K562 (cell line): ENCODE results near the gene NRXN3. TPM values are rescaled to one million over a fixed set of nuclear protein-coding genes. Genes with fewer than 3 reads are reported as not detected.

Experiments
- ATAC-seq: fragments of 200-7000 bp; cut with Tn5 transposase; 3 replicates; pipeline ENCODE4 v1.9.1; 2020; ENCODE audit warnings: moderate library complexity
- BruUV-seq: library from RNA; stranded (reverse); fragments of 400-500 nt; replicated peaks from 2 replicates; lab custom pipeline; 2021; lab: Mats Ljungman, UMichigan
- CTCF ChIA-PET: fragments of 300-600 bp; formaldehyde crosslinking; extraction: SDS; loops from one replicate; lab custom pipeline; 2021; ENCODE audit warnings: low intra/inter-chr PET ratio; lab: Yijun Ruan, JAX
- POLR2A ChIA-PET: fragments of 300-600, 350-650 bp; sonication (Branson Sonifier 250); formaldehyde crosslinking; extraction: SDS; loops from one replicate; lab custom pipeline; 2021; ENCODE audit warnings: antibody characterized with exemption, inconsistent platforms; lab: Yijun Ruan, JAX
- DNase-seq, 4 experiments: peaks; one replicate each; pipeline versions ENCODE4 v3.0.0 to v3.0.0-alpha.2; 2011 to 2018; ENCODE audit warnings: low spot score in 3 of 4, mixed read lengths in 3 of 4; ENCODE audit errors: extremely low read depth in 1 of 4
- FAIRE-seq: peaks from 2 replicates; lab custom pipeline; 2011; peaks lifted over from hg19 to GRCh38; lab: Jason Lieb, UNC
- H2AFZ ChIP-seq: 2 replicates; pipeline ENCODE4 v1.6.0; 2011; ENCODE audit warnings: low read depth, low read length, control low read depth, inconsistent platforms
- H3K27ac ChIP-seq: fragments of 200-600 bp; 3 replicates; pipeline ENCODE4 v1.8.0; 2011; ENCODE audit warnings: low read depth, mild to moderate bottlenecking, control low read depth, inconsistent platforms, low read length, moderate library complexity, mixed read lengths; ENCODE audit errors: extremely low read depth
- H3K27me3 ChIP-seq, 2 experiments: fragments of 300-600 bp in 1 of 2; 2 replicates in 1 of 2; 3 replicates in 1 of 2; pipeline versions ENCODE4 v1.6.0 to v1.8.0; 2011; ENCODE audit warnings: inconsistent platforms in 2 of 2, low read length in 2 of 2, mild to moderate bottlenecking in 1 of 2, mixed read lengths in 1 of 2, moderate library complexity in 1 of 2; ENCODE audit not compliant: control insufficient read depth in 2 of 2, insufficient read depth in 2 of 2
- H3K36me3 ChIP-seq: fragments of 300-600 bp; 3 replicates; pipeline ENCODE4 v1.8.0; 2011; ENCODE audit warnings: mild to moderate bottlenecking, low read length, inconsistent platforms; ENCODE audit not compliant: control insufficient read depth, insufficient read depth
- H3K4me1 ChIP-seq, 2 experiments: fragments of 200-600 bp in 1 of 2; replicated peaks in 1 of 2; 2 replicates in 1 of 2; 3 replicates in 1 of 2; pipeline versions ENCODE4 v1.5.1 to v1.8.0; 2011; ENCODE audit warnings: inconsistent platforms in 2 of 2, low read length in 2 of 2, mild to moderate bottlenecking in 1 of 2, mixed read lengths in 1 of 2, moderate library complexity in 1 of 2; ENCODE audit not compliant: control insufficient read depth in 2 of 2, insufficient read depth in 2 of 2
- H3K4me2 ChIP-seq: 2 replicates; pipeline ENCODE4 v1.6.1; 2011; ENCODE audit warnings: low read length, control low read depth, inconsistent platforms, mixed read lengths; ENCODE audit not compliant: insufficient read depth
- H3K4me3 ChIP-seq: fragments of 200-600 bp; sonication (generic), shearing (Covaris generic); 2 replicates; pipeline ENCODE4 v1.5.1; 2016; ENCODE audit warnings: control low read depth, inconsistent platforms
- H3K79me2 ChIP-seq: fragments of 200-600 bp; 3 replicates; pipeline ENCODE4 v1.8.0; 2011; ENCODE audit warnings: low read length, inconsistent platforms; ENCODE audit not compliant: control insufficient read depth, insufficient read depth
- H3K9ac ChIP-seq, 2 experiments: 2 replicates each; pipeline versions ENCODE4 v1.6.0 to v1.6.1; 2011; ENCODE audit warnings: low read depth in 2 of 2, low read length in 2 of 2, control low read depth in 1 of 2, inconsistent platforms in 1 of 2, mild to moderate bottlenecking in 1 of 2, mixed read lengths in 1 of 2; ENCODE audit not compliant: insufficient read depth in 1 of 2
- H3K9me1 ChIP-seq: one replicate; pipeline ENCODE4 v1.6.0; 2011; ENCODE audit warnings: inconsistent platforms, mild to moderate bottlenecking, low read length, moderate library complexity; ENCODE audit not compliant: control insufficient read depth, insufficient read depth
- H3K9me3 ChIP-seq: replicated peaks from 2 replicates; pipeline ENCODE4 v1.5.1; 2011; ENCODE audit warnings: low read depth, low read length, inconsistent platforms; ENCODE audit not compliant: control insufficient read depth, insufficient read depth
- H4K20me1 ChIP-seq: replicated peaks from 2 replicates; pipeline ENCODE4 v1.6.1; 2011; ENCODE audit warnings: low read length, inconsistent platforms, mixed read lengths; ENCODE audit not compliant: control insufficient read depth, insufficient read depth
- BCL6 ChIP-seq: fragments of 250-450 bp; sonication (Bioruptor Pico); IDR thresholded peaks from 2 replicates; pipeline ENCODE4 v1.4.0; 2020
- C11orf30 ChIP-seq: fragments of 450-650 bp; IDR thresholded peaks from 2 replicates; pipeline ENCODE4 v1.6.1; 2016; ENCODE audit warnings: low read depth, mild to moderate bottlenecking
- CTCF ChIP-seq, 3 experiments: IDR thresholded peaks in 2 of 3; conservative IDR thresholded peaks in 1 of 3; 2 replicates each; pipeline ENCODE4 v1.5.1; 2011 to 2012; ENCODE audit warnings: low read length in 3 of 3, mild to moderate bottlenecking in 3 of 3, control low read depth in 2 of 3, improper control_type of control experiment in 1 of 3, inconsistent platforms in 1 of 3, low read depth in 1 of 3, mixed read lengths in 1 of 3, moderate library complexity in 1 of 3; ENCODE audit not compliant: insufficient read depth in 2 of 3
- E2F1 ChIP-seq: sonication (generic); formaldehyde crosslinking; IDR thresholded peaks from 2 replicates; pipeline ENCODE4 v1.8.1; 2023; ENCODE audit warnings: mild to moderate bottlenecking, missing genetic modification reagents, moderate library complexity
- ELF4 ChIP-seq: fragments of 450-650 bp; formaldehyde crosslinking; IDR thresholded peaks from 2 replicates; pipeline ENCODE4 v1.4.0; 2022; ENCODE audit warnings: missing genetic modification characterization
- HDAC1 ChIP-seq, 2 experiments: fragments of 450-650 bp; IDR thresholded peaks; 2 replicates each; pipeline ENCODE4 v1.6.1; 2016 to 2017; ENCODE audit warnings: inconsistent platforms in 1 of 2, mild to moderate bottlenecking in 1 of 2, moderate library complexity in 1 of 2
- HDAC6 ChIP-seq: IDR thresholded peaks from 2 replicates; pipeline ENCODE4 v1.6.1; 2012; ENCODE audit warnings: low read depth, mild to moderate bottlenecking, control low read depth, inconsistent platforms, low read length, moderate library complexity
- HNRNPLL ChIP-seq: fragments of 200-400 bp; formaldehyde crosslinking; IDR thresholded peaks from 2 replicates; pipeline ENCODE4 v1.6.1; 2017; ENCODE audit warnings: low read length, low read depth, mild to moderate bottlenecking; ENCODE audit not compliant: poor library complexity, severe bottlenecking
- ID3 ChIP-seq, 2 experiments: fragments of 250-450 bp in 1 of 2; fragments of 450-650 bp in 1 of 2; sonication (Bioruptor Pico) in 1 of 2; IDR thresholded peaks; 2 replicates each; pipeline versions ENCODE4 v1.6.1 to v1.8.0; 2016 to 2021; ENCODE audit warnings: mild to moderate bottlenecking in 2 of 2, moderate library complexity in 2 of 2, missing compliant biosample characterization in 1 of 2, missing genetic modification characterization in 1 of 2
- KLF16 ChIP-seq: IDR thresholded peaks from 2 replicates; pipeline ENCODE4 v1.6.1; 2016; ENCODE audit warnings: antibody characterized with exemption
- MCM5 ChIP-seq: fragments of 450-650 bp; IDR thresholded peaks from 2 replicates; pipeline ENCODE4 v1.6.1; 2016; ENCODE audit warnings: low read depth
- NFRKB ChIP-seq: fragments of 450-650 bp; IDR thresholded peaks from 2 replicates; pipeline ENCODE4 v1.6.1; 2016; ENCODE audit warnings: low read depth
- SMARCA4 ChIP-seq: fragments of 450-650 bp; IDR thresholded peaks from 2 replicates; pipeline ENCODE4 v1.6.1; 2016
- TBP ChIP-seq: optimal IDR thresholded peaks from 2 replicates; pipeline ENCODE3; 2011; ENCODE audit warnings: low read depth, low read length, improper control_type of control experiment
- ZKSCAN3 ChIP-seq: fragments of 250-450 bp; sonication (Bioruptor Pico); IDR thresholded peaks from 2 replicates; pipeline ENCODE4 v1.4.0; 2020
- ZNF239 ChIP-seq: fragments of 250-450 bp; sonication (Bioruptor Pico); IDR thresholded peaks from 2 replicates; pipeline ENCODE4 v1.4.0; 2020; ENCODE audit warnings: mild to moderate bottlenecking
- ZNF586 ChIP-seq: fragments of 450-650 bp; formaldehyde crosslinking; conservative IDR thresholded peaks from 2 replicates; pipeline ENCODE4 v1.4.0; 2020; ENCODE audit warnings: mild to moderate bottlenecking, moderate library complexity
- WGBS: fragments of 100-300 bp; shearing (Covaris generic); methylation state at CpG from one replicate; pipeline ENCODE4 v1.1.6; 2016; ENCODE audit warnings: low coverage, mixed read lengths; ENCODE audit not compliant: insufficient coverage; ENCODE audit errors: missing lambda C conversion rate; 5-methylcytosine and 5-hydroxymethylcytosine counted together
- in situ Hi-C: fragments of 300-500 bp; cut with MboI; formaldehyde crosslinking; loops from 4 replicates; pipeline ENCODE4 v1.15.0; 2018; ENCODE audit warnings: inconsistent platforms, mixed read lengths
- intact Hi-C: fragments of 100-400 bp; cut with micrococcal nuclease; formaldehyde crosslinking; loops from 2 replicates; pipeline ENCODE4 v1.14.2; 2022
- polyA plus RNA-seq, 8 experiments: library from polyadenylated mRNA; depleted of rRNA in 4 of 8; stranded (reverse) in 5 of 8; unstranded in 3 of 8; fragments of >200 nt; fragmentation: Nextera tagmentation in 2 of 8; fragmentation: Illumina TruSeq in 1 of 8; extraction: Ambion mirVana in 2 of 8; extraction: Trizol in 1 of 8; gene quantifications; 2 replicates each; pipeline versions ENCODE4 v1.2.1 to v1.2.3, GENCODE V29; 2011 to 2014; ENCODE audit warnings: inconsistent platforms in 1 of 8, missing spikeins in 1 of 8
- total RNA-seq, 7 experiments: library from RNA; depleted of rRNA in 6 of 7; stranded (reverse); fragments of >200 nt in 6 of 7; fragmentation: Illumina TruSeq in 2 of 7; extraction: Trizol in 2 of 7; gene quantifications; 2 replicates each; pipeline versions ENCODE4 v1.2.1 to v1.2.3, GENCODE V29; 2011 to 2021; ENCODE audit warnings: low replicate concordance in 1 of 7

Gene NRXN3
- total and polyA plus RNA-seq, 9 of the 15 experiments (the other 6 are each of a cell fraction or from before 2014, with no cell fraction given): 0.09 TPM; not detected in 8

GRCh38 chr14:78228702-78229327 lies 58.6 kb downstream of the NRXN3 start:
- Histone ChIP-seq H3K9me1 (no peaks in the 10 kb centered on the region), H3K4me2 (no peak overlapping the region), H3K79me2 (no peaks in the 10 kb centered on the region), H3K9ac (no peak overlapping the region), H2AFZ (no peak overlapping the region), H4K20me1 (no peaks in the 10 kb centered on the region), H3K36me3 (no peaks in the 10 kb centered on the region), H3K9me3 (no peaks in the 10 kb centered on the region), H3K4me1 (no peaks in the 10 kb centered on the region), H3K27ac (no peak overlapping the region), H3K27me3 (no peaks in the 10 kb centered on the region), H3K4me3 (no peak overlapping the region)
- POLR2A ChIA-PET: no interaction called here
- no peak for TF ChIP-seq HDAC6
- TF ChIP-seq SMARCA4: no peak
- TF ChIP-seq ZKSCAN3: no peak
- TF ChIP-seq ID3 (CRISPR knock-in tag; IDR thresholded peaks at IDR 0.05): no peak
- no peak for TF ChIP-seq ID3 (tag; IDR thresholded peaks at IDR 0.05)
- TF ChIP-seq MCM5: no peak
- no peak for TF ChIP-seq TBP
- TF ChIP-seq ZNF586: no peak
- TF ChIP-seq E2F1: no peak
- no peak for TF ChIP-seq ZNF239 (CRISPR knock-in tag)
- TF ChIP-seq HNRNPLL: no peak
- TF ChIP-seq HDAC1 (IDR thresholded peaks at IDR 0.05): no peak
- no peak for TF ChIP-seq ELF4 (CRISPR knock-in tag)
- TF ChIP-seq C11orf30: no peak
- TF ChIP-seq BCL6 (CRISPR knock-in tag): no peak
- TF ChIP-seq CTCF (IDR thresholded peaks at IDR 0.05 in 2 of 3, conservative IDR thresholded peaks at IDR 0.05 in 1 of 3; ENCODE audit: insufficient read depth in 2 of 3, low read depth in 1 of 3, low read length in 3 of 3): no peak
- TF ChIP-seq KLF16: no peak
- TF ChIP-seq NFRKB: no peak
- ATAC-seq (no peak), DNase-seq (no peak), FAIRE-seq (no peak)
- intact Hi-C loops (no loop called here), in situ Hi-C loops (no loop called here)
- CTCF ChIA-PET: no interaction called here
- WGBS: 0% methylated on average over 3 of the region's 3 CpGs
- no TSS peak for BruUV-seq
